Prostate gland (tissue), 2 donors: ENCODE data around the gene ZNF511.

Experiments used
- POLR2AphosphoS5 ChIP-seq: sonication (generic); formaldehyde crosslinking; IDR thresholded peaks from one replicate; pipeline ENCODE4 v1.6.1; 2017; ENCODE audit warnings: antibody characterized with exemption
- TF ChIP-seq, protein P1 (sequence below), 4 experiments: fragments of 200-600 bp in 2 of 4; fragments of 450-650 bp in 2 of 4; sonication (generic) in 2 of 4; IDR thresholded peaks; 1 replicate in 3 of 4; 2 replicates in 1 of 4; pipeline ENCODE4 v1.5.1; 2016 to 2019; ENCODE audit warnings: antibody characterized with exemption in 4 of 4, mild to moderate bottlenecking in 2 of 4, moderate library complexity in 2 of 4

GRCh38 chr10:133283931-133284330, 24.8 kb upstream of the ZNF511 start:
- TF ChIP-seq, protein P1, sequence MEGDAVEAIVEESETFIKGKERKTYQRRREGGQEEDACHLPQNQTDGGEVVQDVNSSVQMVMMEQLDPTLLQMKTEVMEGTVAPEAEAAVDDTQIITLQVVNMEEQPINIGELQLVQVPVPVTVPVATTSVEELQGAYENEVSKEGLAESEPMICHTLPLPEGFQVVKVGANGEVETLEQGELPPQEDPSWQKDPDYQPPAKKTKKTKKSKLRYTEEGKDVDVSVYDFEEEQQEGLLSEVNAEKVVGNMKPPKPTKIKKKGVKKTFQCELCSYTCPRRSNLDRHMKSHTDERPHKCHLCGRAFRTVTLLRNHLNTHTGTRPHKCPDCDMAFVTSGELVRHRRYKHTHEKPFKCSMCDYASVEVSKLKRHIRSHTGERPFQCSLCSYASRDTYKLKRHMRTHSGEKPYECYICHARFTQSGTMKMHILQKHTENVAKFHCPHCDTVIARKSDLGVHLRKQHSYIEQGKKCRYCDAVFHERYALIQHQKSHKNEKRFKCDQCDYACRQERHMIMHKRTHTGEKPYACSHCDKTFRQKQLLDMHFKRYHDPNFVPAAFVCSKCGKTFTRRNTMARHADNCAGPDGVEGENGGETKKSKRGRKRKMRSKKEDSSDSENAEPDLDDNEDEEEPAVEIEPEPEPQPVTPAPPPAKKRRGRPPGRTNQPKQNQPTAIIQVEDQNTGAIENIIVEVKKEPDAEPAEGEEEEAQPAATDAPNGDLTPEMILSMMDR (IDR thresholded peaks at IDR 0.05) = no peak
- no peak for TF ChIP-seq POLR2AphosphoS5
